ENCODE data around the gene P4HA1. TPM values are rescaled to one million over a fixed set of nuclear protein-coding genes. Genes with fewer than 3 reads are reported as not detected.

The P4HA1 gene
- total RNA-seq, 1 experiment from 2014 or later, result 181 TPM

GRCh38 chr10:73084209-73084608, 12.5 kb downstream of the P4HA1 start:
- ChIA-PET CTCF (no interaction called here), POLR2A (ENCODE audit: unreplicated experiment) (interaction anchor here (0.7 kb wide), 1 partner anchor 156 kb away, joined by 5 read pairs; no protein-coding TSS in a partner anchor)
- ATAC-seq (no peak), DNase-seq (no peak)
- no TSS peak for BruUV-seq (replicated peaks)
- no peaks in the 10 kb centered on the region for H3K9me2 ChIP-seq (replicated peaks; ENCODE audit: low read length)
- no peak overlapping the region for H3K4me2 ChIP-seq (ENCODE audit: low read length)
- no peaks in the 10 kb centered on the region for H3K27me3 ChIP-seq (ENCODE audit: low read length)
- no peak overlapping the region for H3K9ac ChIP-seq (ENCODE audit: low read length)
- H3F3A ChIP-seq (ENCODE audit: low read length, unreplicated experiment), result no peaks in the 10 kb centered on the region
- H3K36me3 ChIP-seq (ENCODE audit: low read depth, low read length), result no peaks in the 10 kb centered on the region
- H3K27ac ChIP-seq (ENCODE audit: low read length), result no peak overlapping the region
- H2AFZ ChIP-seq (ENCODE audit: low read length), result no peak overlapping the region
- no peak overlapping the region for H3K4me3 ChIP-seq (ENCODE audit: low read length)
- TF ChIP-seq, protein P1, sequence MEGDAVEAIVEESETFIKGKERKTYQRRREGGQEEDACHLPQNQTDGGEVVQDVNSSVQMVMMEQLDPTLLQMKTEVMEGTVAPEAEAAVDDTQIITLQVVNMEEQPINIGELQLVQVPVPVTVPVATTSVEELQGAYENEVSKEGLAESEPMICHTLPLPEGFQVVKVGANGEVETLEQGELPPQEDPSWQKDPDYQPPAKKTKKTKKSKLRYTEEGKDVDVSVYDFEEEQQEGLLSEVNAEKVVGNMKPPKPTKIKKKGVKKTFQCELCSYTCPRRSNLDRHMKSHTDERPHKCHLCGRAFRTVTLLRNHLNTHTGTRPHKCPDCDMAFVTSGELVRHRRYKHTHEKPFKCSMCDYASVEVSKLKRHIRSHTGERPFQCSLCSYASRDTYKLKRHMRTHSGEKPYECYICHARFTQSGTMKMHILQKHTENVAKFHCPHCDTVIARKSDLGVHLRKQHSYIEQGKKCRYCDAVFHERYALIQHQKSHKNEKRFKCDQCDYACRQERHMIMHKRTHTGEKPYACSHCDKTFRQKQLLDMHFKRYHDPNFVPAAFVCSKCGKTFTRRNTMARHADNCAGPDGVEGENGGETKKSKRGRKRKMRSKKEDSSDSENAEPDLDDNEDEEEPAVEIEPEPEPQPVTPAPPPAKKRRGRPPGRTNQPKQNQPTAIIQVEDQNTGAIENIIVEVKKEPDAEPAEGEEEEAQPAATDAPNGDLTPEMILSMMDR (conservative IDR thresholded peaks at IDR 0.05; ENCODE audit: low read depth, low read length), result no peak
- no peak for TF ChIP-seq EZH2phosphoT487 (IDR thresholded peaks at IDR 0.05; ENCODE audit: borderline replicate concordance, low read length)
- no peak for TF ChIP-seq EZH2 (IDR thresholded peaks at IDR 0.05; ENCODE audit: low read length, unreplicated experiment)
- H3K4me1 ChIP-seq (ENCODE audit: insufficient read depth, low read length), result peaks cover 12% of the 10 kb centered on the region
- no peaks in the 10 kb centered on the region for H3K9me3 ChIP-seq (ENCODE audit: low read length)
- H4K20me1 ChIP-seq (ENCODE audit: low read length), result peaks cover 21% of the 10 kb centered on the region; the same call in 1 of the 2 replicates
- intact Hi-C loops (cut with micrococcal nuclease), result no loop called here
- peaks cover 92% of the 10 kb centered on the region for H3K79me2 ChIP-seq (ENCODE audit: low read length)

DNA sequence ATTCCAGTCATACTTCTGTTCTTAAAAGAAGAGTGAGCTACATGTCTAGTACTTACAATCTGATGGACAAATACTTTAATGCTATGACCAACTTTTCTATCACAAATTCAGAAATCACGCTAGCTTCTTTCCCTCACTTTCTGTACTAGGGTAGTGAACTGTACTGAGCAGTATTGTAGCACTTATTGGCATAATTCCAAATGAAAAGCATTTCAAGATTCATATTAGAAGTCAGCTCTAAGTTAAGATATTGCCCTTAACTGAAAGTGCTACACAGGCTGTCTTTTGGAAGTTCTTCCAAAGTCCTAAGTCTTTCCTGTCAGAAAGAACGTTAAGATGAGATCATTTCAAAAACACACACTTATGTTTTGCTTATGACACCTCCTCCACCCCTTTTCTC, 13.4 kb downstream of the P4HA1 start:
- H3K36me3 ChIP-seq (ENCODE audit: low read depth, low read length), result no peaks in the 10 kb centered on the region
- ChIA-PET CTCF (interaction anchor here (0.6 to 0.7 kb wide), 2 partner anchors 13 to 21 kb away, joined by 5 to 6 read pairs; partner anchors contain the start of gene P4HA1), POLR2A (ENCODE audit: unreplicated experiment) (interaction anchor here (1.0 to 1.1 kb wide), 2 partner anchors 14 to 139 kb away, joined by 4 to 6 read pairs; no protein-coding TSS in a partner anchor)
- no TSS peak for BruUV-seq (replicated peaks)
- no peaks in the 10 kb centered on the region for H3K9me2 ChIP-seq (replicated peaks; ENCODE audit: low read length)
- no peak for DNase-seq
- no peaks in the 10 kb centered on the region for H3F3A ChIP-seq (ENCODE audit: low read length, unreplicated experiment)
- peaks cover 5% of the 10 kb centered on the region for H3K4me1 ChIP-seq (ENCODE audit: insufficient read depth, low read length)
- H3K9ac ChIP-seq (ENCODE audit: low read length), result no peak overlapping the region
- H2AFZ ChIP-seq (ENCODE audit: low read length), result no peak overlapping the region
- TF ChIP-seq EZH2 (IDR thresholded peaks at IDR 0.05; ENCODE audit: low read length, unreplicated experiment) (no peak), EZH2phosphoT487 (IDR thresholded peaks at IDR 0.05; ENCODE audit: borderline replicate concordance, low read length) (no peak)
- TF ChIP-seq, protein P1 (conservative IDR thresholded peaks at IDR 0.05; ENCODE audit: low read depth, low read length), result no peak
- H3K27me3 ChIP-seq (ENCODE audit: low read length), result no peaks in the 10 kb centered on the region
- H3K4me3 ChIP-seq (ENCODE audit: low read length), result no peak overlapping the region
- no peaks in the 10 kb centered on the region for H3K9me3 ChIP-seq (ENCODE audit: low read length)
- peaks cover 15% of the 10 kb centered on the region; the same call in 1 of the 2 replicates for H4K20me1 ChIP-seq (ENCODE audit: low read length)
- H3K79me2 ChIP-seq (ENCODE audit: low read length), result peaks cover 90% of the 10 kb centered on the region
- intact Hi-C loops (cut with micrococcal nuclease), result no loop called here
- no peak overlapping the region for H3K4me2 ChIP-seq (ENCODE audit: low read length)
- no peak overlapping the region for H3K27ac ChIP-seq (ENCODE audit: low read length)
- no peak for ATAC-seq

DNA sequence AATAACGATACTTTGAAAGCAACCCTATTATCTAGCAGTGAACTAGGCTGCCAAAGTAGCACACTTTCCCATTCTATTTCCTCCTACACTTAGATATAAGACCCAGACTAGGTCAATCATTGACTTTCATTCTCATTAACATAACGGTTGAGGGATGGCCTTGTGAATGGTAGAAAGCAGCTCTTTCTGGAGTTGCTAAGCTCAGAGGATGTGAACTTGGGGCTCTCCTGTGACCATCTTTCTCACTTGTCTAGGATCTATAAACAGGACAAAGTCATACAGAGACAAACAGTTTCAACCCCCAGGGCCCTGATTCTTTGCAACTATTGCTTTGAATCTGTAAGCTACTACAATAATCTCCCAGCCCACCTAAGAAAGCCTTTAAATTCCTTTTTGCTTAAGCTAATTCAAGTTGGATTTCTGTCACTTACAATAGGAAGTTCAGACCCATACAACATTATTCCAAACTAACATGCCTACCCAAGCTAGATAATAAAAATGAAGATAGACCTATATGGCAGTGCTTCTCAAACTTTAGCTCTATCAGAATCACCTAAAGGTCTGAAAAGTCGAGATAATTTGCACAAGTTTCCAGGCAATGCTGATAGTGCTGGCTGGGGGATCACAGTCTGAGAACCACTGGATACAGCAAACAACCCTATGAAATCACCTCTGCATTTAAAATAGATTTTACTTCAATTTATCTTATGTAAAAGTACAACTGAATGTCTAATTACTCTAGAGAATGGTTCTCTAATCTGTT, 16.7 kb downstream of the P4HA1 start:
- ChIA-PET POLR2A (ENCODE audit: unreplicated experiment) (interaction anchor here (0.6 kb wide), 2 partner anchors 15 to 17 kb away, joined by 3 read pairs; partner anchors contain the start of gene P4HA1), CTCF (no interaction called here)
- no peak for ATAC-seq
- Histone ChIP-seq H2AFZ (ENCODE audit: low read length) (no peak overlapping the region), H3K4me1 (ENCODE audit: insufficient read depth, low read length) (peaks cover 16% of the 10 kb centered on the region), H4K20me1 (ENCODE audit: low read length) (peaks cover 3% of the 10 kb centered on the region; the same call in 1 of the 2 replicates), H3K9me2 (replicated peaks; ENCODE audit: low read length) (no peaks in the 10 kb centered on the region), H3K9me3 (ENCODE audit: low read length) (no peaks in the 10 kb centered on the region), H3K4me2 (ENCODE audit: low read length) (no peak overlapping the region), H3K36me3 (ENCODE audit: low read depth, low read length) (no peaks in the 10 kb centered on the region; the same call in 1 of the 2 replicates), H3K27ac (ENCODE audit: low read length) (no peak overlapping the region), H3F3A (ENCODE audit: low read length, unreplicated experiment) (no peaks in the 10 kb centered on the region), H3K9ac (ENCODE audit: low read length) (no peak overlapping the region), H3K79me2 (ENCODE audit: low read length) (peaks cover 89% of the 10 kb centered on the region), H3K27me3 (ENCODE audit: low read length) (no peaks in the 10 kb centered on the region), H3K4me3 (ENCODE audit: low read length) (no peak overlapping the region)
- intact Hi-C loops (cut with micrococcal nuclease), result no loop called here
- DNase-seq, result no peak
- TF ChIP-seq EZH2 (IDR thresholded peaks at IDR 0.05; ENCODE audit: low read length, unreplicated experiment) (no peak), EZH2phosphoT487 (IDR thresholded peaks at IDR 0.05; ENCODE audit: borderline replicate concordance, low read length) (no peak)
- TF ChIP-seq, protein P1 (conservative IDR thresholded peaks at IDR 0.05; ENCODE audit: low read depth, low read length), result no peak
- no TSS peak for BruUV-seq (replicated peaks)

All from PC-3 (cell line).